GM18858 (cell line): ENCODE data around the gene TBC1D23.
"Not testable (repeated sequence)": the region's sequence is repeated elsewhere in the genome, so short reads cannot be mapped to it uniquely, and the experiment has no call there.

Source experiments
- ATAC-seq: cut with Tn5 transposase; IDR thresholded peaks from one replicate; pipeline ENCODE4 v1.9.1; 2021; ENCODE audit not compliant: unreplicated experiment

Gene TBC1D23

GRCh38 chr3:100256731-100257151 lies 4.1 kb upstream of the TBC1D23 start:
- ATAC-seq, result no peak

- ATAC-seq, result no peak
These were observed 3.2 kb upstream of the TBC1D23 start for GRCh38 chr3:100257586-100257985.

DNA sequence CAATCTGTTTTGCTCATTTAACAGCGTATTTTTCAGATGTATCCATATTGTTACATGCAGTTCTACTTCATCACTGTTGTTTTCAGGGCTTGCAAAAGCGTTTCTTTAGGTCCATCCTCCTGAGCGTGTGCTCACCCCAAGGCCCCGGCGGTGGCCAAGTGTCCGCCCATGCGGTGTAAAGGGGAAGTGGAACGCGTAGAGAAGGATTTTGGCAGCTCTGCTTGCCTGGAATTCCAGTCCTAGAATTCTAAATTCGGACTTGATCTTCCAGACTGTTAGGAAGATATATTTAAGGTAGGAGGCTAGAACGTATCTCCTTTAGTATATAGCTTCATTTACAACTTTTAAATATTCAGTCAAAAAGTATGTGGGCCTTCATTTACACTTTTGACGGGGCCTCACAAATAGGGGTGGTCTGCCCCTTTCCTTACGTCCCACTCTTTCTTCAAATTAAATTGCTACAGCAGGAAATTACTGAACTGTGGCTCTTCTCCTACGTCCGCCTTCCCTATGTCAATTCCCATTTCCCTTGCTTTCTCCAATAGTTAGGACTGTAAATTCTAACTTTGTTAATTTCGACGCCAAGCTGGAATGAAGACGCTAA lies 609 bp upstream of the TBC1D23 start:
- ATAC-seq, result no peak

DNA sequence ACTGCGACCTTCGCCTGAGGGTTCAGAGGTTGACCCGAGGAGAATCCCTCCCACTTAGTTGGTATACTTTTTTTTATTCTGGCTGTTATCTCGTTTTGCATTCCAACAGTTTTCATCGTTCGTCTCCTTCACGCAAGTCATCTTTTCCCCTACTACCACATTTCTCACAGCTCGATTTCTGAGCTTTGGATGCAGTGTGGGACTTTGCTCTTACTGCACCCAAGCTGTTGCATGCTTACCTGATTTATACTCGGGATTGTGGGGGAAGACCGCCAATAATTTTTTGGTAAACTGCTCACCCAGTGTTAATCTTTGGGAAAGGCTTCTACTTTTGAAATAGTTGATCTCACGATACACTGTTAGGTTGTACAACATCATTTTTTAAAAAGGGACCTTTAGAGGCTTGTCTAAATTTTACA lies 702 bp downstream of the TBC1D23 start:
- no peak for ATAC-seq

DNA sequence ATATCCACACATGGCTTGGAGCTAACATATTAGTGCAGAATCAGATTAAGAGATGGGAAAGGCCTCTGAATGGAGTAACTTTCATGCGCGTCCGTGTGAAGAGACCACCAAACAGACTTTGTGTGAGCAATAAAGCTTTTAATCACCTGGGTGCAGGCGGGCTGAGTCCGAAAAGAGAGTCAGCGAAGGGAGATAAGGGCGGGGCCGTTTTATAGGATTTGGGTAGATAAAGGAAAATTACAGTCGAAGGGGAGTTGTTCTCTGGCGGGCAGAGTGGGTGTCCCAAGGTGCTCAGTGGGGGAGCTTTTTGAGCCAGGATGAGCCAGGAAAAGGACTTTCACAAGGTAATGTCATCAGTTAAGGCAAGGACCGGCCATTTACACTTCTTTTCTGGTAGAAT lies 2.1 kb downstream of the TBC1D23 start:
- ATAC-seq, result not testable (repeated sequence)

GRCh38 chr3:100263583-100263982 lies 2.8 kb downstream of the TBC1D23 start:
- ATAC-seq, result no peak

- no peak for ATAC-seq
These were observed 3.5 kb downstream of the TBC1D23 start for GRCh38 chr3:100264242-100264641.

DNA sequence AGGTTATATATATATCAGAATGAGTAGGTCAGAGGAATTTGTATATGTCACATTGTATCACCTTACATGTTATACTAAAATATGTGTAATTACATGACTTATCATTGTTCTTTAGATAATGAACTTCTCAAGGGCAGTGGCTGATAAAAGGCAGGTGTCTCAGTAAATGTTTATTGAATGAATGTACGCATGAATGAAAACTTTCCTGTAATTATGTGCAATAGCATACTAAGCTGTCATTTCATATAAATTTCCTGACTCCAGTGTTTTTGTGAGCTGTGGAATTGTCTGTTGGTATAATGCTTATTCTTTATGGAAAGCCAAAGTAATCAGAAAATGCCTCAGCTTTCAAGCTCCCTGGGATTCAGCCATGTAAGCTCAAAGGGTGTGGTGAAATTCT lies 4.2 kb downstream of the TBC1D23 start:
- ATAC-seq, result no peak

DNA sequence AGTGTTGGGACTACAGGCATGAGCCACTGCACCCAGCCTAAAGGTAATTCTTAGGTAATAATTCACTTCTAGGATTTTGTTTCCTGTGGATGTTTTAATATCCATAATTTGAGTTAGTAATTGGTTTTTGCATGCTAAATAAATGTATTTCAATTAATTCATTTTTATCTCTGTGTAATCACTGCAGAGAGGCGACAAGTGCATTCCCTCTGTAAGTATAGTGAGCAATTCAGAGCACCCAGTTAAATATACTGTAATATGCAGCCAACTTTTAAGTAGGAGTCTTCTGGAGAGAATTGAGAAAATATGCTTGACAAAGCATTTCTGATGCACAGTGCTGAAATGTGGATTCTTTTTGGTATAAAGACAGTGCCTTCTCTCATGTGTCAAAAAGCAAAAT lies 5.7 kb downstream of the TBC1D23 start:
- no peak for ATAC-seq

GRCh38 chr3:100268156-100268555 lies 7.4 kb downstream of the TBC1D23 start:
- no peak for ATAC-seq

GRCh38 chr3:100269001-100269400 lies 8.2 kb downstream of the TBC1D23 start:
- no peak for ATAC-seq

GRCh38 chr3:100269410-100270214 lies 8.8 kb downstream of the TBC1D23 start:
- ATAC-seq, result no peak

DNA sequence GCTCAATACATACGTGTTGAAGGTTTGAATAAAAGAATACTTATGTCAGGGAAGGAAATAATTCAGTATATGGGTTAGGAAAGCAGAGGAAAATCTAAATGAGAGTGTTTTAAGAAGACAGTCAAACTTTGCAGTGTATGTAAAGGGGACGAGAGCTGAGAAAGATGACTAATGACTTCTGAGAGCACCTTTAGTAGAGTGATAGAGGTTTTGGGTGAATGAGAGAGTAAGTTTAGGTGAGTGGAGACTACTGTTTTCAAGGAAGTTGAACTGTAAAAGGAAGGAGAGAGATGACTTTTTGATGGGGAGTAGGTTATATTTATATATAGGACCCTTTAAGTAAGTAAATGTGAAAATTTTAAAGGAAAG lies 9.4 kb downstream of the TBC1D23 start:
- ATAC-seq, result no peak

- ATAC-seq, result no peak
These were observed 10.7 kb downstream of the TBC1D23 start for GRCh38 chr3:100271522-100271921.

GRCh38 chr3:100272797-100273611 lies 12.2 kb downstream of the TBC1D23 start:
- not testable (repeated sequence) for ATAC-seq

- ATAC-seq, result no peak
These were observed 13.6 kb downstream of the TBC1D23 start for GRCh38 chr3:100274361-100274760.

- ATAC-seq, result no peak
These were observed 16.5 kb downstream of the TBC1D23 start for GRCh38 chr3:100277255-100277800.

DNA sequence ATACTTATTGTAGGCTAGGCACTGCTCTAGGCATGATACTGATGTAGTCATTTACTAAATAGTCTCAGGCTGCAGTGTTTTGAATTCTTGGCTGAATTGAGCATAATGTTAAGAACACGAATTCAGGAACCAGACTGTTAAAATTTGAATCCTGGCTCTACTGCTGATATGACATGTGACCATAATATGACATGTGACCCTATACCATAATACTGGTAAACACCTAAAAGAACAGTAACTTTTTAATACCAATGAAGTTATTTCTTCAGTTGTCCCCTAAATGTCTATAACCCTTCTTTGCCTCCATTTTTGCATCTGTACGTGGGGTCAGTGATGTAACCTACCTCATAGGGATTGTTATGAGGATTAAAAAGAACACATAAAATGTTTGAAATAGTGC lies 18.1 kb downstream of the TBC1D23 start:
- ATAC-seq, result no peak

DNA sequence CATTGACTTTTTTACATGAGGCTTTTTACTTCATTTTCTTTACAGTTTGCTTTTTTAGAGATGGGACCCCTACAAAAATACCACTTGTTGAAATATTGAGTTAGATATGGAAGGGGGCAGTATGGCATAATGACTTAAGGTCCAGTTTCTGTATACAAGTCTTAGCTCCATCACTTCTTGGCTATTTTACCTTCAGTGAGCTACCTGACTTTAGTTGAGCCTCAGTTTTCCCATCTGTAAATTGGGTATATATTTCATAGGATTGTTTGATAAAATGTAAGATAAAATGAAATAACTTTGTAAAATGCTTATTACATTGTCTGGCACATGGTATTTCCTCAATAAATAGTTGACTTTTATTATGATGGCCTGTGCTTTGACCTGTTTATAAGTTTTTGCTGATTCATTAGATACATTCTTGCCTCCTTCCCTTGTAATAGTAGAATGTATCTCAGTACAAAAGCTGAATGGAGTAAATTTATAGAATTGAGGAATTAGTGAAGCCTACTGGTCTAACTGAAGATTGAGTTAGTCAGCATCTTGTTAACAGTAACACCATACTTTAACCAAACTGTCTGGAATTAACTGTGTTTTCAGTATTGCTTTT lies 27.6 kb downstream of the TBC1D23 start:
- ATAC-seq, result no peak

GRCh38 chr3:100289339-100289738 lies 28.5 kb downstream of the TBC1D23 start:
- no peak for ATAC-seq

- no peak for ATAC-seq
These were observed 34.3 kb downstream of the TBC1D23 start for GRCh38 chr3:100295089-100295488.
